SU-DHL-6 (cell line): ENCODE data around the gene WDR19.
"Not testable (repeated sequence)": the region's sequence is repeated elsewhere in the genome, so short reads cannot be mapped to it uniquely, and the experiment has no call there.

Source experiments
- H2AFZ ChIP-seq: fragments of 200-600 bp; sonication (generic); 2 replicates; pipeline ENCODE4 v1.6.1; 2014; ENCODE audit warnings: low read depth, mild to moderate bottlenecking, moderate library complexity, mixed read lengths, antibody characterized with exemption, low read length; ENCODE audit not compliant: severe bottlenecking
- H3F3A ChIP-seq: fragments of 200-600 bp; shearing (Covaris generic); 2 replicates; pipeline ENCODE4 v1.6.0; 2016; ENCODE audit warnings: antibody characterized with exemption, mild to moderate bottlenecking; ENCODE audit not compliant: insufficient read depth
- H3K27ac ChIP-seq: fragments of 200-600 bp; sonication (generic); 2 replicates; pipeline ENCODE4 v1.5.1; 2016; ENCODE audit warnings: low read depth, mild to moderate bottlenecking, low read length, moderate library complexity, mixed read lengths
- H3K27me3 ChIP-seq: fragments of 200-600 bp; sonication (generic), shearing (Covaris generic); 2 replicates; pipeline ENCODE4 v1.6.0; 2014; ENCODE audit warnings: mild to moderate bottlenecking, low read length
- H3K36me3 ChIP-seq: fragments of 200-600 bp; sonication (generic); 2 replicates; pipeline ENCODE4 v1.6.1; 2014; ENCODE audit warnings: mild to moderate bottlenecking, low read length, mixed read lengths
- H3K4me2 ChIP-seq: fragments of 300-600, 200-600 bp; shearing (Covaris generic), sonication (generic); 2 replicates; pipeline ENCODE4 v1.6.0; 2014; ENCODE audit warnings: low read length, low read depth, mild to moderate bottlenecking; ENCODE audit not compliant: poor library complexity, severe bottlenecking
- H3K4me3 ChIP-seq: fragments of 200-600 bp; sonication (generic); 2 replicates; pipeline ENCODE4 v1.5.1; 2014; ENCODE audit warnings: antibody characterized with exemption, low read length, mild to moderate bottlenecking, mixed read lengths; ENCODE audit not compliant: insufficient read depth, poor library complexity, severe bottlenecking
- H3K79me2 ChIP-seq: fragments of 200-600 bp; sonication (generic); 2 replicates; pipeline ENCODE4 v1.6.1; 2014; ENCODE audit warnings: mild to moderate bottlenecking, low read length, moderate library complexity; ENCODE audit not compliant: insufficient read depth
- H3K9ac ChIP-seq: fragments of 200-600 bp; sonication (generic); 2 replicates; pipeline ENCODE4 v1.7.0; 2014; ENCODE audit warnings: mild to moderate bottlenecking, low read length
- H3K9me2 ChIP-seq: fragments of 200-600 bp; sonication (generic); replicated peaks from 2 replicates; pipeline ENCODE4 v1.6.1; 2014; ENCODE audit warnings: low read length; ENCODE audit not compliant: insufficient read depth
- H3K9me3 ChIP-seq: fragments of 200-600 bp; sonication (generic); 2 replicates; pipeline ENCODE4 v1.6.1; 2014; ENCODE audit warnings: low read length, mixed read lengths; ENCODE audit not compliant: insufficient read depth
- H4K20me1 ChIP-seq: fragments of 200-600 bp; sonication (generic); 2 replicates; pipeline ENCODE4 v1.6.1; 2014; ENCODE audit warnings: low read depth, mild to moderate bottlenecking, antibody characterized with exemption, low read length, moderate library complexity, mixed read lengths
- CTCF ChIP-seq: fragments of 200-600 bp; sonication (generic); IDR thresholded peaks from one replicate; pipeline ENCODE4 v1.5.1; 2017; ENCODE audit warnings: antibody characterized with exemption, mild to moderate bottlenecking, low read length, moderate library complexity; ENCODE audit not compliant: insufficient read depth, poor library complexity, severe bottlenecking
- EZH2phosphoT487 ChIP-seq: fragments of 200-600 bp; sonication (generic), shearing (Covaris generic); conservative IDR thresholded peaks from 2 replicates; pipeline ENCODE4 v1.6.1; 2018; ENCODE audit warnings: mild to moderate bottlenecking, antibody characterized with exemption, low read length, moderate library complexity, mixed read lengths

Gene WDR19

GRCh38 chr4:39263895-39264294 is 81.6 kb downstream of the WDR19 start:
- H3K36me3 ChIP-seq, result no peaks in the 10 kb centered on the region
- H3F3A ChIP-seq, result no peaks in the 10 kb centered on the region
- no peak overlapping the region for H3K4me2 ChIP-seq

GRCh38 chr4:39274503-39274902 is 92.2 kb downstream of the WDR19 start:
- no peaks in the 10 kb centered on the region for H3K27me3 ChIP-seq
- H3F3A ChIP-seq, result no peaks in the 10 kb centered on the region
- TF ChIP-seq EZH2phosphoT487 (no peak), CTCF (no peak)
- no peak overlapping the region for H3K4me3 ChIP-seq
- no peak overlapping the region for H3K27ac ChIP-seq
- H4K20me1 ChIP-seq, result no peaks in the 10 kb centered on the region
- H3K9me3 ChIP-seq, result no peaks in the 10 kb centered on the region
- H3K79me2 ChIP-seq, result no peaks in the 10 kb centered on the region
- no peak overlapping the region for H3K9ac ChIP-seq
- no peaks in the 10 kb centered on the region for H3K9me2 ChIP-seq
- no peak overlapping the region for H2AFZ ChIP-seq
- H3K36me3 ChIP-seq, result 0 out of 2 replicates have a peak, but pooled peaks cover 6% of the 10 kb centered on the region
- no peak overlapping the region for H3K4me2 ChIP-seq

More at GRCh38 chr4:39263895-39264294, 81.6 kb downstream of the WDR19 start:
- Histone ChIP-seq H3K27ac (no peak overlapping the region), H3K9me3 (no peaks in the 10 kb centered on the region), H3K27me3 (no peaks in the 10 kb centered on the region), H3K9me2 (no peaks in the 10 kb centered on the region), H4K20me1 (no peaks in the 10 kb centered on the region), H3K79me2 (no peaks in the 10 kb centered on the region), H3K4me3 (no peak overlapping the region), H2AFZ (no peak overlapping the region), H3K9ac (no peak overlapping the region)
- TF ChIP-seq CTCF (no peak), EZH2phosphoT487 (no peak)

- not testable (repeated sequence) for H2AFZ ChIP-seq, H3K79me2 ChIP-seq, H3K9ac ChIP-seq, H4K20me1 ChIP-seq, H3K27me3 ChIP-seq, H3K9me2 ChIP-seq, H3K36me3 ChIP-seq, H3K27ac ChIP-seq, H3K9me3 ChIP-seq, H3K4me2 ChIP-seq, H3F3A ChIP-seq, H3K4me3 ChIP-seq
Observed at GRCh38 chr4:39277661-39278060, 95.3 kb downstream of the WDR19 start.

- Histone ChIP-seq H3K4me3 (no peak overlapping the region), H3K9me3 (no peaks in the 10 kb centered on the region), H4K20me1 (no peaks in the 10 kb centered on the region), H3K27ac (no peak overlapping the region), H3K9me2 (no peaks in the 10 kb centered on the region), H3K36me3 (peaks cover 6% of the 10 kb centered on the region; the same call in 1 of the 2 replicates), H3K27me3 (no peaks in the 10 kb centered on the region), H3K9ac (no peak overlapping the region), H2AFZ (no peak overlapping the region), H3K4me2 (no peak overlapping the region), H3F3A (peaks cover 8% of the 10 kb centered on the region), H3K79me2 (no peaks in the 10 kb centered on the region)
- TF ChIP-seq EZH2phosphoT487 (no peak), CTCF (no peak)
Observed at GRCh38 chr4:39278476-39278875, 96.1 kb downstream of the WDR19 start.
